OCI-LY1 (cell line): ENCODE results near the gene TOX2.

ENCODE experiments used
- CTCF ChIP-seq: fragments of 200-600 bp; sonication (generic), shearing (Covaris generic); IDR thresholded peaks from 2 replicates; pipeline ENCODE4 v1.5.1; 2017; ENCODE audit warnings: mild to moderate bottlenecking, antibody characterized with exemption, low read length, moderate library complexity, mixed read lengths
- EZH2 ChIP-seq: fragments of 200-600 bp; sonication (generic), shearing (Covaris generic); IDR thresholded peaks from 2 replicates; pipeline ENCODE4 v1.8.0; 2017; ENCODE audit warnings: borderline replicate concordance, mixed run types, mild to moderate bottlenecking, antibody characterized with exemption, low read length, moderate library complexity, mixed read lengths

GRCh38 chr20:44041001-44041400 is 126.3 kb downstream of the TOX2 start:
- TF ChIP-seq CTCF, result no peak
- no peak for TF ChIP-seq EZH2
